Nephron progenitor cell (in vitro differentiated cells): Measurements from ENCODE around the gene SLC22A14.
A peak's percentile ranks its signal among the peaks of the same experiment; 100 is the strongest.

Source experiments
- DNase-seq: peaks from one replicate; pipeline ENCODE4 v3.0.0; 2021
- H3K27ac Mint-ChIP-seq: 2 replicates; pipeline ENCODE4 v1.8.0; 2021; ENCODE audit warnings: mild to moderate bottlenecking, moderate library complexity, mixed read lengths
- H3K27me3 Mint-ChIP-seq: 2 replicates; pipeline ENCODE4 v1.8.0; 2021; ENCODE audit warnings: mild to moderate bottlenecking, low read depth, mixed read lengths; ENCODE audit not compliant: poor library complexity
- H3K36me3 Mint-ChIP-seq: 2 replicates; pipeline ENCODE4 v1.8.0; 2021; ENCODE audit warnings: low read depth, mixed read lengths
- H3K4me1 Mint-ChIP-seq: 2 replicates; pipeline ENCODE4 v1.8.0; 2021; ENCODE audit warnings: mixed read lengths
- H3K4me3 Mint-ChIP-seq: 2 replicates; pipeline ENCODE4 v1.8.0; 2021; ENCODE audit warnings: mild to moderate bottlenecking, moderate library complexity, mixed read lengths
- H3K9me3 Mint-ChIP-seq: 2 replicates; pipeline ENCODE4 v1.8.0; 2021; ENCODE audit warnings: mild to moderate bottlenecking, moderate library complexity, mixed read lengths
- TF ChIP-seq, protein P1 (sequence below): fragments of 200-600 bp; sonication (generic); IDR thresholded peaks from 2 replicates; pipeline ENCODE4 v1.5.0; 2021; ENCODE audit warnings: antibody characterized with exemption

SLC22A14 gene

DNA sequence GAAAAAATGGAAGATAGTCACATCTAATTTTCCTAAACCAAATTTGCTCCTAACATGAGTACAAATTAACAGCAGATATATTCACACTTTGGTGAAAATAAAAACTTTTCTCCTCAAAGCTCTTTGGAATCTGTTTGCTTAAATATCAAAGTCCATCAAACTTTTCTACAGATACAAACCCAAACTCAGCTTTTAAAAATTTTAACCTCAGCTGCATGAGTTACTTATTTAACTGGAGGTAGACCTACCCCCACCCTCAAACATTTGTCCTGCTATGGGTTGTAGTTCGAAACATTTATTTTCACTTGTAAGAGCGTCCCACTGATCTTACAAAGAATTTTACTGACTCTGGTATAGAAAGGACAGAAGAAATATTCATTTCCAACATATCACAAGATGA lies 55.6 kb downstream of the SLC22A14 start:
- H3K27me3 Mint-ChIP-seq, result peaks cover 27% of the 10 kb centered on the region
- no peak overlapping the region for H3K27ac Mint-ChIP-seq
- TF ChIP-seq, protein P1, sequence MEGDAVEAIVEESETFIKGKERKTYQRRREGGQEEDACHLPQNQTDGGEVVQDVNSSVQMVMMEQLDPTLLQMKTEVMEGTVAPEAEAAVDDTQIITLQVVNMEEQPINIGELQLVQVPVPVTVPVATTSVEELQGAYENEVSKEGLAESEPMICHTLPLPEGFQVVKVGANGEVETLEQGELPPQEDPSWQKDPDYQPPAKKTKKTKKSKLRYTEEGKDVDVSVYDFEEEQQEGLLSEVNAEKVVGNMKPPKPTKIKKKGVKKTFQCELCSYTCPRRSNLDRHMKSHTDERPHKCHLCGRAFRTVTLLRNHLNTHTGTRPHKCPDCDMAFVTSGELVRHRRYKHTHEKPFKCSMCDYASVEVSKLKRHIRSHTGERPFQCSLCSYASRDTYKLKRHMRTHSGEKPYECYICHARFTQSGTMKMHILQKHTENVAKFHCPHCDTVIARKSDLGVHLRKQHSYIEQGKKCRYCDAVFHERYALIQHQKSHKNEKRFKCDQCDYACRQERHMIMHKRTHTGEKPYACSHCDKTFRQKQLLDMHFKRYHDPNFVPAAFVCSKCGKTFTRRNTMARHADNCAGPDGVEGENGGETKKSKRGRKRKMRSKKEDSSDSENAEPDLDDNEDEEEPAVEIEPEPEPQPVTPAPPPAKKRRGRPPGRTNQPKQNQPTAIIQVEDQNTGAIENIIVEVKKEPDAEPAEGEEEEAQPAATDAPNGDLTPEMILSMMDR, result no peak
- H3K9me3 Mint-ChIP-seq, result no peaks in the 10 kb centered on the region
- DNase-seq, result no peak
- peaks cover 9% of the 10 kb centered on the region for H3K4me1 Mint-ChIP-seq
- no peaks in the 10 kb centered on the region for H3K36me3 Mint-ChIP-seq
- H3K4me3 Mint-ChIP-seq, result no peak overlapping the region

DNA sequence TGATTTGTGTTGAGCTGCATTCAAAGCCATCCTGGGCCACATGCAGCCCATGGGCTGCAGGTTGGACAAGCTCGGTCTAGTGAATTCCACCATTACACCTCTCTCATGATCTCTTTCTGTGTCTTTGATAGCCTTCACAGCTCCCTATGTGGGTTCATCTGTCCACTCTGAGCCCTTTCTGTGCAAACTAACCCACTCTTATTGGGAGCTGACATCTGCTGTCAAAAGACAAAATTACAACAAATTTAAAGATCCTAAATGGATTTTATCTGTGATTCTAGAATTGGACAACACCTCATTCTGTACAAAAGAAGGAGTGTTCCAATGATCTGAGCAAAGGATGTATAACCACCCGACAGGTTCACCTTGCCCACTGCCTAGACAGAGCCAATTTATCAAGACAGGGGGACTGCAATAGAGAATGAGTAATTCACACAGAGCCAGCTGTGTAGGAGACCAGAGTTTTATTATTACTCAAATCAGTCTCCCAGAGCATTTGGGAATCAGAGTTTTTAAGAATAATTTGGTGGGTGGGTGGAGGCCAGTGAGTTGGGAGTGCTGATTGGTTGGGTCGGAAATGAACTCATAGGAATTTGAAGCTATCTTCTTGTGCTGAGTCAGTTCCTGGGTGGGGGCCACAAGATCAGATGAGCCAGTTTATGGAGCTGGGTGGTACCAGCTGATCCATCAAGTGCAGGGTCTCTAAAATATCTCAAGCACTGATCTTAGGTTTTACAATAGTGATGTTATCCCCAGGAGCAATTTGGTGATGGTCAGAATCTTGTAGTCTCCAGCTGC lies 61.9 kb downstream of the SLC22A14 start:
- H3K4me3 Mint-ChIP-seq, result no peak overlapping the region
- peaks cover 16% of the 10 kb centered on the region for H3K9me3 Mint-ChIP-seq
- H3K27ac Mint-ChIP-seq, result no peak overlapping the region
- H3K36me3 Mint-ChIP-seq, result no peaks in the 10 kb centered on the region
- TF ChIP-seq, protein P1, result no peak
- H3K4me1 Mint-ChIP-seq, result peaks cover 5% of the 10 kb centered on the region
- DNase-seq, result no peak
- peaks cover 10% of the 10 kb centered on the region for H3K27me3 Mint-ChIP-seq

DNA sequence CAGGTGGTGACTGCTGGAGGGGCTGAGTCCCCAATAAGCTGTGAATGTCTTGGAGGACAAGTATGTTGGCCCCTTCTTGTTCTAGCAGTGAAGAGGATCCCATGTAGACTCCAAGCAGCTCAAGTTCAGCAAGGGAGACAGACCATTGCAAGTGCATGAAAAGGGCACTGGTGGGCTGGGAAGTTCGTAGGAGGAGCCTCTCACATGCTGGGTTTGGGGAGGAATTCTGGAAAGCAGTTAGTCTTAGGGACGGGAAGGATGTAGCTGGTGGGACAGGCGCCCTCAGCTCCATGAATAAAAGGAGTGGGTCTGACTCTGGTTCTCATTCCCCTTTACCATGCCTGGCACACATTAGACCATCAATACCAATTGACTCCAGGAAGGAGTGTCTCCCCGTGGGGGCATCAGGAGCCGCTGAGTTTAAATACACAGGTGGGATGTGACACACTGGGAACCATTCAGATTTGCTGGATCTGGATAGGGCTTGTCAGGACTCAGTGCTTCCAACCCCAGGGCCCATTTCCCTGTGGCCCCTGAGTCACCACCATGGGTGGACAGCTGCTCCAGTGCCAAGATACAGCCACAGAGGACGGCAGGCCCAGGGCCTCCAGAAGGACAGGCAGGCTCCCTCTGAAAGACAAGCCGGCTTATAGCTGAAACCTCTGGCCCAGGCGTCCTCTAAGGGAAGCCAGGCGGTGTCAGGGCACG lies 63.9 kb downstream of the SLC22A14 start:
- DNase-seq, result no peak
- Mint-ChIP-seq H3K27me3 (peaks cover under 1% of the 10 kb centered on the region), H3K9me3 (peaks cover 16% of the 10 kb centered on the region), H3K36me3 (peaks cover under 1% of the 10 kb centered on the region), H3K4me3 (peak overlapping the region; percentile 76), H3K4me1 (peaks cover 5% of the 10 kb centered on the region), H3K27ac (no peak overlapping the region)
- TF ChIP-seq, protein P1, result no peak

DNA sequence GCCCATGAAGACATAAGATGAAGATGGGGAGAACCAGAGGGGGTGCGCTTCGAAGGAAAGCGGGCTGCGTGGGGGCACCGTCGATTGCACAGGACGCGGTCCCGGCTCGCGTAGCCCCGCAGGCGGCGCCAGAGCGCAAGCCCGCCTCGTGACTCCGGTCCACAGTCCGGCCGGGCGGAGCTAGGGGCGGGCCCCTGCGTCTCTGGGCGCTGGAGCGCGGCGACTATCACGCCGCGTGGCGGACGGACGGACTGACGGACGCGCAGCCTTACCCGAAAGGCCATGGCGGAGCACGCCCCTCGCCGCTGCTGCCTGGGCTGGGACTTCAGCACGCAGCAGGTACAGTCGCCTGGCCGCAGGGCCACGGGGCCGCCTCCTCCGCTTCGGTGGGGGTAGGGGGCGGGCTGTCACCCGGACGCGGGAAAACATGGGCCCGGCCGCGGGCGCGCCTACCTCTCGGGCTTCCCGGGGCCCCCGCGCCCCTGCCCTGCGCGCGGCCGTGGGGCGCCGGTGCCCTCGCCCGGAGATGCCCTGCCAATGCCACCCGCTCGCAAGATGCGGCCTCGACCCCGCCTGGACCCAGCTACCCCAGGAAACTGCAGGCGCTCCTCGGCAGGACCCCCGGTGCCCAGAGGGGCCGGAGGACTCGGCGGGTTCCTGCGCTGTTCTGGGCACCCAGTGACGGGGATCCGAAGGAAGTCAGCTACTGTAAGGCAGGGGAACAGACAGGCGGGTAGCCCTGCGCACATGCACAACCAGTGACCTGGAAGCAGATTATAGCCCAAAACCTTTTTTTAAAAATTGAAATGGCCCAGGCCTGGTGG lies 64.7 kb downstream of the SLC22A14 start, which contains the start of gene XYLB:
Gene XYLB, plus strand, starts transcription at position 199 of the 824 bp plus-strand sequence. Its CDS starts 84 bp downstream, at position 283.
- H3K4me3 Mint-ChIP-seq, result peak within 1 kb of the TSS; percentile 76
- no peak within 1 kb of the TSS for H3K27ac Mint-ChIP-seq
- H3K4me1 Mint-ChIP-seq, result peaks cover 5% of the 10 kb centered on the region
- H3K36me3 Mint-ChIP-seq, result peaks cover 8% of the 10 kb centered on the region
- no peaks in the 10 kb centered on the region for H3K27me3 Mint-ChIP-seq
- peaks cover 16% of the 10 kb centered on the region for H3K9me3 Mint-ChIP-seq
- peak; percentile 89 for DNase-seq
- TF ChIP-seq, protein P1, result peak; percentile 69

DNA sequence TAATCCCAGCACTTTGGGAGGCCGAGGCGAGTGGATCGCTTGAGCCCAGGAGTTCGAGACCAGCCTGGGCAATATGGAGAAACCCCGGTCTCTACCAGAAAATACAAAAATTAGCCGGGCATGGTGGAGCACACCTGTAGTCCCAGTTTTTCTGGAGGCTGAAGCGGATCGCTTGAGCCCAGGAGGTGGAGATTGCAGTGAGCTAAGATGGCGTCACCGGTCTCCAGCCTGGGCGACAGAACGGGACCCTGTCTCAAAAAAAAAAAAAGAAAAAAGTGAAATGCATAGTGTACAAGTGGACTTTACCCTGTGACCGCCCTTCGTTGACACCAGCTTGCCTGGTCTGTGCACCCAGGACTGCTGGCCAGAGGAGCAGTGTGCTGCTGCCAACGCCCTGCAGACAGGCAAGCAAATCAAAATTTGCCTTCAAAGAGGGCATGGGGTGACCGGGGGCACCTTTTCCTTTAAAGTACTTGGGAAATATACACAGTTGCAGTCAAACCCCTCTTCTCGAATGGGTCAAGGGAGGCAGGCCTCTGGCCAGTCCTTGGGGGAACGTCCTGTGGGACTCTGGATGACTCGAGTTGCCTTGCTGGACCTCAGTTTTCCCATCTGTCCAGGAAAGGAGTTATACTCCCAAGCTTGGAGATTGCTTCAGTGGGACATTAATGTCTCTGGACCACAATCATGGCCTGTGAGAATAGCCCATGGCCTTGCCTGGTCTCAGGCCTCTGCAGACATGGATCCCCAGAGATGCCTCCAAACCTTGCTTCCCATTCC lies 65.5 kb downstream of the SLC22A14 start:
- no peak for DNase-seq
- H3K27ac Mint-ChIP-seq, result no peak overlapping the region
- H3K4me3 Mint-ChIP-seq, result no peak overlapping the region

More for the DNA sequence above, 65.5 kb downstream of the SLC22A14 start:
- TF ChIP-seq, protein P1, result no peak
- Mint-ChIP-seq H3K4me1 (peaks cover 5% of the 10 kb centered on the region), H3K27me3 (no peaks in the 10 kb centered on the region), H3K9me3 (peaks cover 16% of the 10 kb centered on the region), H3K36me3 (peaks cover 16% of the 10 kb centered on the region)
